ENCODE data around the gene FOXN3.

The FOXN3 gene

GRCh38 chr14:89243741-89244140, 173.3 kb downstream of the FOXN3 start:
- Histone ChIP-seq H3K27ac (ENCODE audit: low read length) (no peak overlapping the region), H3K27me3 (ENCODE audit: control insufficient read depth, insufficient read depth, low read length) (no peaks in the 10 kb centered on the region), H3K9me3 (ENCODE audit: control insufficient read depth, insufficient read depth, low read length) (no peaks in the 10 kb centered on the region), H3K36me3 (ENCODE audit: control insufficient read depth, insufficient read depth, low read length) (no peaks in the 10 kb centered on the region), H3K4me1 (ENCODE audit: control insufficient read depth, insufficient read depth, low read length) (no peaks in the 10 kb centered on the region; the same call in 1 of the 2 replicates), H3K4me3 (ENCODE audit: low read length) (no peak overlapping the region)
- DNase-seq (ENCODE audit: low read depth, low spot score) = no peak
- WGBS (ENCODE audit: insufficient coverage, insufficient read length) = no CpG with 5 or more reads among the region's 6 CpGs

- Histone ChIP-seq H3K4me3 (ENCODE audit: low read length) (no peak overlapping the region), H3K27me3 (ENCODE audit: control insufficient read depth, insufficient read depth, low read length) (no peaks in the 10 kb centered on the region), H3K27ac (ENCODE audit: low read length) (no peak overlapping the region), H3K4me1 (ENCODE audit: control insufficient read depth, insufficient read depth, low read length) (no peaks in the 10 kb centered on the region; the same call in 1 of the 2 replicates), H3K36me3 (ENCODE audit: control insufficient read depth, insufficient read depth, low read length) (no peaks in the 10 kb centered on the region), H3K9me3 (ENCODE audit: control insufficient read depth, insufficient read depth, low read length) (no peaks in the 10 kb centered on the region)
- no CpG with 5 or more reads among the region's 4 CpGs for WGBS (ENCODE audit: insufficient coverage, insufficient read length)
- no peak for DNase-seq (ENCODE audit: low read depth, low spot score)
These were observed 173.7 kb downstream of the FOXN3 start for GRCh38 chr14:89243286-89243685.

GRCh38 chr14:89242652-89243279, 174.3 kb downstream of the FOXN3 start:
- no peak overlapping the region for H3K27ac ChIP-seq (ENCODE audit: low read length)
- H3K4me3 ChIP-seq (ENCODE audit: low read length) = no peak overlapping the region
- H3K9me3 ChIP-seq (ENCODE audit: control insufficient read depth, insufficient read depth, low read length) = no peaks in the 10 kb centered on the region
- H3K4me1 ChIP-seq (ENCODE audit: control insufficient read depth, insufficient read depth, low read length) = no peaks in the 10 kb centered on the region; the same call in 1 of the 2 replicates
- whole genome bisulfite sequencing (ENCODE audit: insufficient coverage, insufficient read length) = no CpG with 5 or more reads among the region's 9 CpGs
- no peaks in the 10 kb centered on the region for H3K36me3 ChIP-seq (ENCODE audit: control insufficient read depth, insufficient read depth, low read length)
- no peak for DNase-seq (ENCODE audit: low read depth, low spot score)
- no peaks in the 10 kb centered on the region for H3K27me3 ChIP-seq (ENCODE audit: control insufficient read depth, insufficient read depth, low read length)

DNA sequence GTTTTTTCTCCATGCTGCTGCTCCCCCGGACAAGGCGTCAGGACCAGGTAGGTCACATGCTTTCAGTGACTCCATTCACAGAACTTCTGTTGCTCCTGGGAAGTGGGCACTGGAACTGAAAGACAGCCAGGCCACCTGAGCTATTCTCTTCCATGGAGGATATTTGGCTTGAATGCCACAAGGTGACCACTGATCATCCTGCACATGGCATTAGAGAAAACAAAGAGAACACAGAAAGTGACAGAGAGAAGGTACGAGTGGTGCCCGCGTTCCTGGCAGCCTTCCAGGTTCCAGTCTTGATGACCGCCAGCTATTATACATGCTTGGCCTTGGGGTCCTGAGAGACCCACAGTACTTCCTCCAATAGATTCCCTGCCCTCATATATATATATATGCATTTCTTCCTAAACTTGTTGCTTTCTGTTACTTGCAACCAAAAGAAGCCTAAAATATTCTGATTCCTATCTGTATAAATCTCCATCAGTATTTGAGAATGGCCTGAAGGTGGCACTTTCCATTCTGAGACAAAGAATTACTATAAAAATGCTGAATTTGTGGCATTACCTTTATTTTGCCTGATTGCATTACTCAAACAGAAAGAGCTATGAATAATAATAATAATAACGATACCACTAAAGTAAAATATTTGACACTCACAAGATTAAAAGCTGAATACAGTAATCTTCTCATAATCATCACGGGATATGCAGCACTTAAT, 174.9 kb downstream of the FOXN3 start:
- WGBS (ENCODE audit: insufficient coverage, insufficient read length) = no CpG with 5 or more reads among the region's 8 CpGs
- H3K4me3 ChIP-seq (ENCODE audit: low read length) = no peak overlapping the region
- no peak overlapping the region for H3K27ac ChIP-seq (ENCODE audit: low read length)
- no peaks in the 10 kb centered on the region for H3K36me3 ChIP-seq (ENCODE audit: control insufficient read depth, insufficient read depth, low read length)
- no peaks in the 10 kb centered on the region; the same call in 1 of the 2 replicates for H3K4me1 ChIP-seq (ENCODE audit: control insufficient read depth, insufficient read depth, low read length)
- H3K27me3 ChIP-seq (ENCODE audit: control insufficient read depth, insufficient read depth, low read length) = no peaks in the 10 kb centered on the region
- H3K9me3 ChIP-seq (ENCODE audit: control insufficient read depth, insufficient read depth, low read length) = no peaks in the 10 kb centered on the region
- no peak for DNase-seq (ENCODE audit: low read depth, low spot score)

GRCh38 chr14:89241257-89241656, 175.8 kb downstream of the FOXN3 start:
- no peaks in the 10 kb centered on the region for H3K27me3 ChIP-seq (ENCODE audit: control insufficient read depth, insufficient read depth, low read length)
- no CpG with 5 or more reads among the region's 4 CpGs for WGBS (ENCODE audit: insufficient coverage, insufficient read length)
- no peaks in the 10 kb centered on the region for H3K9me3 ChIP-seq (ENCODE audit: control insufficient read depth, insufficient read depth, low read length)

GRCh38 chr14:89240414-89240813, 176.6 kb downstream of the FOXN3 start:
- Histone ChIP-seq H3K9me3 (ENCODE audit: control insufficient read depth, insufficient read depth, low read length) (no peaks in the 10 kb centered on the region), H3K27me3 (ENCODE audit: control insufficient read depth, insufficient read depth, low read length) (no peaks in the 10 kb centered on the region), H3K4me1 (ENCODE audit: control insufficient read depth, insufficient read depth, low read length) (no peaks in the 10 kb centered on the region; the same call in 1 of the 2 replicates), H3K27ac (ENCODE audit: low read length) (no peak overlapping the region), H3K36me3 (ENCODE audit: control insufficient read depth, insufficient read depth, low read length) (no peaks in the 10 kb centered on the region), H3K4me3 (ENCODE audit: low read length) (no peak overlapping the region)
- DNase-seq (ENCODE audit: low read depth, low spot score) = no peak
- no CpG with 5 or more reads among the region's 3 CpGs for WGBS (ENCODE audit: insufficient coverage, insufficient read length)

More at GRCh38 chr14:89241257-89241656, 175.8 kb downstream of the FOXN3 start:
- Histone ChIP-seq H3K4me3 (ENCODE audit: low read length) (no peak overlapping the region), H3K4me1 (ENCODE audit: control insufficient read depth, insufficient read depth, low read length) (no peaks in the 10 kb centered on the region; the same call in 1 of the 2 replicates), H3K27ac (ENCODE audit: low read length) (no peak overlapping the region), H3K36me3 (ENCODE audit: control insufficient read depth, insufficient read depth, low read length) (no peaks in the 10 kb centered on the region)
- DNase-seq (ENCODE audit: low read depth, low spot score) = no peak

GRCh38 chr14:89239023-89239422, 178.0 kb downstream of the FOXN3 start:
- DNase-seq (ENCODE audit: low read depth, low spot score) = no peak
- no CpG with 5 or more reads among the region's 6 CpGs for WGBS (ENCODE audit: insufficient coverage, insufficient read length)
- no peak overlapping the region for H3K27ac ChIP-seq (ENCODE audit: low read length)
- no peaks in the 10 kb centered on the region for H3K4me1 ChIP-seq (ENCODE audit: control insufficient read depth, insufficient read depth, low read length)
- no peak overlapping the region for H3K4me3 ChIP-seq (ENCODE audit: low read length)
- no peaks in the 10 kb centered on the region for H3K9me3 ChIP-seq (ENCODE audit: control insufficient read depth, insufficient read depth, low read length)
- no peaks in the 10 kb centered on the region for H3K27me3 ChIP-seq (ENCODE audit: control insufficient read depth, insufficient read depth, low read length)
- no peaks in the 10 kb centered on the region for H3K36me3 ChIP-seq (ENCODE audit: control insufficient read depth, insufficient read depth, low read length)

DNA sequence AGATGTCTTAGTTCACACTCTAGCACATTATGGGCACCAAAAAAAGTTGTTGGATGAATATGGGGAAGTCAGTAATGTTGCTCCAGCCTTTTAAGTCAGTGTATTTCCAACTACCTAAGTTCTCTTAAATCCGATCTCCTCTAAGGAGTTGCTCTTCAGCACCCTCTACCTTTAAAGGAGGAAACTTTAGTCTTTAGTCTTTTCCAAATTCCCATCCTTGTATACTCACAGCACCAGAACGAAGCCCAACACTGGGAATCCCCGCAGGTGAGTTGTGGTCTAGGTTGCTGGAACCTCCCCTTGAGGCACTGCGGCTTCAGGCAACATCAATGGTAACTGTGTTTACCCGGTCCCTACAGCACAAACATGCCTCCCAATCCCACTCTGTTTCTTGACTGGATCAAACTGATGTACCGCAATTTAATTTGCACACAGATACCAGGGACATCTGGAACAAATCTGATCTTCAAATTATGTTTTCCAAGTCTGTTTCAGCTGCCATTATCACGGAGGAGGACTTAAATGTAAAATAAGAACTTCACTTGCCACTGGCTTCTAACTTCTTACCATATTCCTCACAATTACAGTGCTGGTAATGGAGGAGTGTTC, 179.0 kb downstream of the FOXN3 start:
- DNase-seq (ENCODE audit: low read depth, low spot score) = no peak
- WGBS (ENCODE audit: insufficient coverage, insufficient read length) = no CpG with 5 or more reads among the region's 7 CpGs
- Histone ChIP-seq H3K4me1 (ENCODE audit: control insufficient read depth, insufficient read depth, low read length) (no peaks in the 10 kb centered on the region), H3K4me3 (ENCODE audit: low read length) (no peak overlapping the region), H3K27me3 (ENCODE audit: control insufficient read depth, insufficient read depth, low read length) (no peaks in the 10 kb centered on the region), H3K36me3 (ENCODE audit: control insufficient read depth, insufficient read depth, low read length) (no peaks in the 10 kb centered on the region), H3K9me3 (ENCODE audit: control insufficient read depth, insufficient read depth, low read length) (no peaks in the 10 kb centered on the region), H3K27ac (ENCODE audit: low read length) (no peak overlapping the region)

DNA sequence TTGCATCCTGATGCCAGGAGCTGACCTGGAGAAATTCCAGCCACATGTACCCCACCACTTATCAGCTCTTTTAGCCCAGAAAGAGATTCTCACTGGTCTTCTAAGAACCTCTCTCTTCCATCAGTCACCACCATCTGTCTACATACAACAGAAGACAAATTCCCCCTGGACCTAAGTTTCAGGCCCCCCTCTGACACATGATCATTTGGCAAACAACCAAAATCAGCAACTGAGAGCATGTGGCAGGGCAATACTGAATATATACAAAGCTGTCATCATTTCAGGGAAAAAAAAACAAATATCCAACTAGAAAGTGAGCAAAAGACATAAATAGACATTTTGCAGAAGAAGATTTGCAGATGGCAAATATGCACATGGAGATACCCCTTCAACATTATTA, 180.2 kb downstream of the FOXN3 start:
- no peaks in the 10 kb centered on the region for H3K9me3 ChIP-seq (ENCODE audit: control insufficient read depth, insufficient read depth, low read length)
- H3K27ac ChIP-seq (ENCODE audit: low read length) = no peak overlapping the region
- H3K27me3 ChIP-seq (ENCODE audit: control insufficient read depth, insufficient read depth, low read length) = no peaks in the 10 kb centered on the region
- no peaks in the 10 kb centered on the region for H3K4me1 ChIP-seq (ENCODE audit: control insufficient read depth, insufficient read depth, low read length)
- no peak overlapping the region for H3K4me3 ChIP-seq (ENCODE audit: low read length)
- no peak for DNase-seq (ENCODE audit: low read depth, low spot score)
- H3K36me3 ChIP-seq (ENCODE audit: control insufficient read depth, insufficient read depth, low read length) = no peaks in the 10 kb centered on the region

GRCh38 chr14:89233184-89233583, 183.8 kb downstream of the FOXN3 start:
- no peak for DNase-seq (ENCODE audit: low read depth, low spot score)
- Histone ChIP-seq H3K27me3 (ENCODE audit: control insufficient read depth, insufficient read depth, low read length) (no peaks in the 10 kb centered on the region), H3K4me1 (ENCODE audit: control insufficient read depth, insufficient read depth, low read length) (0 out of 2 replicates have a peak, but pooled peaks cover 2% of the 10 kb centered on the region), H3K27ac (ENCODE audit: low read length) (no peak overlapping the region), H3K9me3 (ENCODE audit: control insufficient read depth, insufficient read depth, low read length) (no peaks in the 10 kb centered on the region), H3K4me3 (ENCODE audit: low read length) (no peak overlapping the region), H3K36me3 (ENCODE audit: control insufficient read depth, insufficient read depth, low read length) (no peaks in the 10 kb centered on the region)
- no CpG with 5 or more reads among the region's 2 CpGs for WGBS (ENCODE audit: insufficient coverage, insufficient read length)
